ENCODE data around the gene LRFN3.
"Not testable (repeated sequence)": the region's sequence is repeated elsewhere in the genome, so short reads cannot be mapped to it uniquely, and the experiment has no call there.

Gene LRFN3

DNA sequence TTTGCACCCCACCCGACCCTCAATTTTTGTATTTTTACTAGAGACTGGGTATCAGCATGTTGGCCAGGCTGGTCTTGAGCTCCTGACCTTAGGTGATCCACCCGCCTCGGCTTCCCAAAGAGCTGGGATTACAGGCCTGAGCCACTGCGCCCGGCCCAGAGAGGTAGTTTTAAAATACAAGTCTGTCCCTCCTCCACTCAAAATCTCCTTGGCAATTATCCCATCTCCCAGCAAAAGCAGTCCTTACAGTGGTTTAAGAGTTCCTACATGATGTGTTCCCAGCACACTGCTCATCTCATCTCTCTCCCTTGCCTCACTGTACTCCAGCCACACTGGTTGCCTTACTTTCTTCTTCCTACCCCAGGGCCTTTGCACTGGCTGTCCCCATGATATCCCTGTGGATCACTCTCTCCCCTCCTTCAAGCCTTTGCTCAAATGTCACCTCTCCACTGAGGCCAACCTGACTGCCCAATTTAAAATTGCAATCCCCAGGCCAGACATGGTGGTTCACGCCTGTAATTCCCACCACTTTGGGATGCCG is 24.3 kb downstream of the LRFN3 start:
- H3K36me3 ChIP-seq (ENCODE audit: insufficient read depth, low read length): no peaks in the 10 kb centered on the region
- H3K9me3 ChIP-seq (replicated peaks; ENCODE audit: low read length): no peaks in the 10 kb centered on the region
- H3K4me3 ChIP-seq (ENCODE audit: low read length): no peak overlapping the region
- H3K27me3 ChIP-seq (ENCODE audit: control insufficient read depth, insufficient read depth, low read length): peaks cover 39% of the 10 kb centered on the region
- no peak overlapping the region for H3K4me2 ChIP-seq (ENCODE audit: low read length)
- H3K9ac ChIP-seq (ENCODE audit: low read depth, low read length): no peak overlapping the region
- no peaks in the 10 kb centered on the region for H3K4me1 ChIP-seq (ENCODE audit: control insufficient read depth, insufficient read depth, low read length)

GRCh38 chr19:35963514-35963913 is 27.3 kb downstream of the LRFN3 start:
- Histone ChIP-seq H3K4me3 (ENCODE audit: low read length) (no peak overlapping the region), H3K36me3 (ENCODE audit: insufficient read depth, low read length) (no peaks in the 10 kb centered on the region), H3K4me2 (ENCODE audit: low read length) (no peak overlapping the region), H3K27me3 (ENCODE audit: control insufficient read depth, insufficient read depth, low read length) (peaks cover 30% of the 10 kb centered on the region), H3K4me1 (ENCODE audit: control insufficient read depth, insufficient read depth, low read length) (no peaks in the 10 kb centered on the region), H3K9ac (ENCODE audit: low read depth, low read length) (no peak overlapping the region), H3K9me3 (replicated peaks; ENCODE audit: low read length) (no peaks in the 10 kb centered on the region)

- no peaks in the 10 kb centered on the region for H3K9me3 ChIP-seq (replicated peaks; ENCODE audit: low read length)
- H3K4me3 ChIP-seq (ENCODE audit: low read length): no peak overlapping the region
- peaks cover 8% of the 10 kb centered on the region for H3K27me3 ChIP-seq (ENCODE audit: control insufficient read depth, insufficient read depth, low read length)
- H3K4me1 ChIP-seq (ENCODE audit: control insufficient read depth, insufficient read depth, low read length): no peaks in the 10 kb centered on the region
- H3K9ac ChIP-seq (ENCODE audit: low read depth, low read length): no peak overlapping the region
- H3K4me2 ChIP-seq (ENCODE audit: low read length): no peak overlapping the region
- no peaks in the 10 kb centered on the region for H3K36me3 ChIP-seq (ENCODE audit: insufficient read depth, low read length)
Observed at GRCh38 chr19:35966771-35967170, 30.6 kb downstream of the LRFN3 start.

DNA sequence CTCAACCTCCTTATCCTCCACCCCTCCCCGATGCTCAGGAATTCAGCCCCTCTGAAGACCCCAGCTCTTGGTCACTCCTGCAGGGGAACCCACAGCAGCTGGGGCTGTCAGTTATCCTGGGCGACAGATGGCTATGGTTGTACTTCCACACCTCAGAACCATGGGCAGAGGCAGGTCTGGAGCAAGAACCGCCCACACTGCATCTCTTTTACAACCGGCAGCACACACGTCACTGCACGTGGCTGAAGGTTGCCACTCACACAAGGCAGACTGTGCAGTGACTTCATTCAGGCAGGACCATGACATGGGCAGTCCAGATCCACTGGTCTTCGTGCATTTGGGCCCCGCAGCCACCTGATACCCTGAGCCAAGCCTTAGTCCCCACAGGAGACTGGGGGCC is 37.3 kb downstream of the LRFN3 start:
- H3K9me3 ChIP-seq (replicated peaks; ENCODE audit: low read length): no peaks in the 10 kb centered on the region
- no peak overlapping the region for H3K9ac ChIP-seq (ENCODE audit: low read depth, low read length)
- peaks cover 14% of the 10 kb centered on the region for H3K27me3 ChIP-seq (ENCODE audit: control insufficient read depth, insufficient read depth, low read length)
- H3K4me1 ChIP-seq (ENCODE audit: control insufficient read depth, insufficient read depth, low read length): no peaks in the 10 kb centered on the region
- H3K4me3 ChIP-seq (ENCODE audit: low read length): no peak overlapping the region
- no peaks in the 10 kb centered on the region for H3K36me3 ChIP-seq (ENCODE audit: insufficient read depth, low read length)
- no peak overlapping the region for H3K4me2 ChIP-seq (ENCODE audit: low read length)

DNA sequence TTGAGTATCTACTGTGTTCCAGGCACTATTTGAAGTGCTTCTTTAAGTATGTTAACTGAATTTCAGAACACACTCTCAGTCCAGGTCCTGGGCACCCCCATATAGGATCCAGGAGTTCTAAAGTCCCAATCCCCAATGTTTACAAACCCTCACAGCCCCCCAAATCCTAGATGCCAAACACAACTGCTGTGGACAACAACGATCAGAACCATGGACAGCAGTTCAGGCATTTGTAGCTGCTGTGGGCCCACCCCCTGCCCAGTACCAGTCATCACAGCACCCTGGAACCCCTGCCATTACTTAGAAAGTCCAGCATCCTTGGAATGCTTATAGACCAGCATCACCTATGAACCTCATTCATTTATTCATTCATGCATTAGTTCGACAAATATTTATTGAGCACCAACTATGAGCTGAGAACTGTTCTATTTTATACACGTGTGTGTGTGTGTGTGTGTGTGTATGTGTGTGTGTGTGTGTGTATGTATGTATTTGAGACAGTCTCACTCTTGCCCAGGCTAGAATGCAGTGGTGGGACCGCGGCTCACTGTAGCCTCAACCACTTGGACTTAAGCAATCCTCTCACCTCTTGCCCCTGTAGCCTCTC is 39.5 kb downstream of the LRFN3 start:
- no peaks in the 10 kb centered on the region for H3K4me1 ChIP-seq (ENCODE audit: control insufficient read depth, insufficient read depth, low read length)
- H3K9me3 ChIP-seq (replicated peaks; ENCODE audit: low read length): no peaks in the 10 kb centered on the region
- no peak overlapping the region for H3K9ac ChIP-seq (ENCODE audit: low read depth, low read length)
- no peak overlapping the region for H3K4me3 ChIP-seq (ENCODE audit: low read length)
- no peak overlapping the region for H3K4me2 ChIP-seq (ENCODE audit: low read length)
- no peaks in the 10 kb centered on the region for H3K36me3 ChIP-seq (ENCODE audit: insufficient read depth, low read length)
- peaks cover 11% of the 10 kb centered on the region for H3K27me3 ChIP-seq (ENCODE audit: control insufficient read depth, insufficient read depth, low read length)

- Histone ChIP-seq H3K27me3 (ENCODE audit: control insufficient read depth, insufficient read depth, low read length) (peaks cover 18% of the 10 kb centered on the region), H3K4me3 (ENCODE audit: low read length) (no peak overlapping the region), H3K4me1 (ENCODE audit: control insufficient read depth, insufficient read depth, low read length) (no peaks in the 10 kb centered on the region), H3K9ac (ENCODE audit: low read depth, low read length) (no peak overlapping the region), H3K9me3 (replicated peaks; ENCODE audit: low read length) (no peaks in the 10 kb centered on the region), H3K36me3 (ENCODE audit: insufficient read depth, low read length) (no peaks in the 10 kb centered on the region), H3K4me2 (ENCODE audit: low read length) (no peak overlapping the region)
Observed at GRCh38 chr19:35977446-35978222, 41.5 kb downstream of the LRFN3 start.

DNA sequence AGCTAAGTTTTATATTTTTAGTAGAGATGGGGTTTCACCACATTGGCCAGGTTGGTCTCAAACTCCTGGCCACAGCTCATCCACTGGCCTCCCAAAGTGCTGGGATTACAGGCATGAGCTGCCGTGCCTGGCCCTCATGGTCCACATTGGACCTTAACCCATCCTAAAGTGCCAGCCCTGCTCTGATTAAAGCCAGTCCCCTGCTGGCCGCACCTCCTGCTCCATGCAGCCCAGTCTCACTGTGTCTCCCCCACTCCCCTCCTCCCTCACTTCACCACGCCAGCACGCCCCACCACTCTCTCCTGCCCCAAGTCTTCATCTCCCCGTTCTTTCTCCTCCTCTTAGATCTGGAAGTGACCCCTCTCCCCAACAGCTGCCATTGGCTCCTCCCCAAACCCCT is 42.1 kb downstream of the LRFN3 start:
- Histone ChIP-seq H3K27me3 (ENCODE audit: control insufficient read depth, insufficient read depth, low read length) (peaks cover 18% of the 10 kb centered on the region), H3K4me3 (ENCODE audit: low read length) (no peak overlapping the region), H3K4me2 (ENCODE audit: low read length) (no peak overlapping the region), H3K36me3 (ENCODE audit: insufficient read depth, low read length) (no peaks in the 10 kb centered on the region), H3K9ac (ENCODE audit: low read depth, low read length) (no peak overlapping the region), H3K4me1 (ENCODE audit: control insufficient read depth, insufficient read depth, low read length) (no peaks in the 10 kb centered on the region), H3K9me3 (replicated peaks; ENCODE audit: low read length) (no peaks in the 10 kb centered on the region)

DNA sequence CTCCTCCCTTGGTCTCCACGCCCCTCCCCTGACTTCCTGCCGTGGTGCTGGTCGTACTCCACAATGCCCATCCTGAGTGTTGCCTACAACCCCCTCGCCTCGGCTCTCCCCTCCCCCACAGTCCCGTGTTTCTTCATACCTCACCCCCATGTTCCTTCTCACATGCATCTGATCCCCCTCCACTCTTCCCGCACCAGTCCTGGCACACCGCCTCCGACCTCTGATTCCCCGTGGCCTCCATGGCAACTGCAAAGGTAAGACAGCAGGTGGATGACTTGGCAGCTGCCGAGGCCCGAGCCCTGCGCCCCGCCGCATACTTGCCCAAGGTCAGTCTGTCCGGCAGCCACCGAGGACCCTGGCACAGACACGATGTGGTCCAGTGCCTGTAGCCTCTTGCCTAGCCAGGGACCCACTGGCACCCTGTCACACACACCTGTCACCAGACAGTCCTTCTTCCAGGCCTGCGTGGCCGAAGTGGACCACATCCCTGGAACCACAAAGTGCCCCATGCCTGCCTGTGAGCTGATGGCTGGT is 42.7 kb downstream of the LRFN3 start:
- H3K4me3 ChIP-seq (ENCODE audit: low read length): no peak overlapping the region
- no peaks in the 10 kb centered on the region for H3K4me1 ChIP-seq (ENCODE audit: control insufficient read depth, insufficient read depth, low read length)
- no peak overlapping the region for H3K9ac ChIP-seq (ENCODE audit: low read depth, low read length)
- peaks cover 14% of the 10 kb centered on the region for H3K27me3 ChIP-seq (ENCODE audit: control insufficient read depth, insufficient read depth, low read length)
- H3K9me3 ChIP-seq (replicated peaks; ENCODE audit: low read length): no peaks in the 10 kb centered on the region
- H3K36me3 ChIP-seq (ENCODE audit: insufficient read depth, low read length): no peaks in the 10 kb centered on the region
- H3K4me2 ChIP-seq (ENCODE audit: low read length): no peak overlapping the region

DNA sequence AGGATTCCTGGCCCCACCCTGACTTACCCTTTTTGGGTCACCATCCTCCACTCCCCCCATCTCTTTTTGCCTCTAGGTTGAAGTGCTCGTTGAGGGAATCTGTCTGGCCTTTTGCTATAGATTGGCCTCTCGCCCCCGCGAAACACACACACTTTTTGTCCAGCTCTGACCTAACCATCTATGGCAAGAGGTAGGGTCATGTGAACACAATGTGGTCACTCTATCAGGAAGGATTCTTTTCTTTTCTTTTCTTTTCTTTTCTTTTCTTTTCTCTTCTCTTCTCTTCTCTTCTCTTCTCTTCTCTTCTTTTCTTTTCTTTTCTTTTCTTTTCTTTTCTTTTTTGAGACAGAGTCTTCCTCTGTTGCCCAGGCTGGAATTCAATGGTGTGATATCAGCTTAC is 44.8 kb downstream of the LRFN3 start:
- H3K27me3 ChIP-seq (ENCODE audit: control insufficient read depth, insufficient read depth, low read length): peaks cover 25% of the 10 kb centered on the region
- not testable (repeated sequence) for H3K4me3 ChIP-seq (ENCODE audit: low read length)

DNA sequence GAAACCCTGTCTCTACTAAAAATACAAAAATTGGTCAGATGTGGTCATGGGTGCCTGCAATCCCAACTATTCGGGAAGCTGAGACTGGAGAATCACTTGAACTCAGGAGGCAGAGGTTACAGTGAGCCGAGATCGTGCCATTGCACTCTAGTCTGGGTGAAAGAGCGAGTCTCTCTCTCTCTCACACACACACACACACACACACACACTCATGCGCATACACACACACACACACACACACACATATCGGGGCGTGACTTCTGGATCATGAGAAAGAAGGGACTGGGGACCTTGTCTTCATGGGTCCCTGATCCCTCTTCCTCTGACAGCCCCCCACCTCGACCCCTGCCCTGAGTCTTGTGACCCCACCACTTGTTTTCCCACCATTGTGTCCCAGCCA is 47.0 kb downstream of the LRFN3 start:
- Histone ChIP-seq H3K9me3 (replicated peaks; ENCODE audit: low read length) (no peaks in the 10 kb centered on the region), H3K4me1 (ENCODE audit: control insufficient read depth, insufficient read depth, low read length) (no peaks in the 10 kb centered on the region), H3K4me2 (ENCODE audit: low read length) (no peak overlapping the region), H3K36me3 (ENCODE audit: insufficient read depth, low read length) (no peaks in the 10 kb centered on the region), H3K9ac (ENCODE audit: low read depth, low read length) (no peak overlapping the region), H3K4me3 (ENCODE audit: low read length) (no peak overlapping the region), H3K27me3 (ENCODE audit: control insufficient read depth, insufficient read depth, low read length) (peaks cover 32% of the 10 kb centered on the region)

More for the DNA sequence above, 44.8 kb downstream of the LRFN3 start:
- H3K4me2 ChIP-seq (ENCODE audit: low read length); H3K9ac ChIP-seq (ENCODE audit: low read depth, low read length); H3K9me3 ChIP-seq (replicated peaks; ENCODE audit: low read length); H3K36me3 ChIP-seq (ENCODE audit: insufficient read depth, low read length); H3K4me1 ChIP-seq (ENCODE audit: control insufficient read depth, insufficient read depth, low read length): not testable (repeated sequence)

DNA sequence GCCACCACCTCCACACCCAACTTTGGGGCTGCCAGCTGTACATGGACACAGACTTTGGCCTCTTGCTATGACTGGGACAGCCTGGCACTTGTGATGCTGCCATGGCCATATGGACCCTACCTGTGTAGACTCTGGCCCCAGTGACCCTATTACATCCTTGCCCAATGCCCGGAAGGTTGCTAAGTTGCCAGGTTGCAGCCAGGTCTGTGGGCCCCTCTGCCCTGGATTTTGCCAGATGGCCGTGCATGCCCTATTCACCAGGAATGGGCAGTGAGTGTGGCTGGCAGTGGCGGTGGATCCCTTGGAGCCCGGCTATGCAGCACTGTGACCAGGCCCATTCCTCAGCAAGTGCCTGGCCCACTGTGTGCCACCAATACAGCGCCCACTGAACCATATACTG is 49.9 kb downstream of the LRFN3 start:
- H3K27me3 ChIP-seq (ENCODE audit: control insufficient read depth, insufficient read depth, low read length): peaks cover 32% of the 10 kb centered on the region

More for the DNA sequence above, 49.9 kb downstream of the LRFN3 start:
- Histone ChIP-seq H3K9me3 (replicated peaks; ENCODE audit: low read length) (no peaks in the 10 kb centered on the region), H3K9ac (ENCODE audit: low read depth, low read length) (no peak overlapping the region), H3K36me3 (ENCODE audit: insufficient read depth, low read length) (no peaks in the 10 kb centered on the region), H3K4me1 (ENCODE audit: control insufficient read depth, insufficient read depth, low read length) (no peaks in the 10 kb centered on the region), H3K4me3 (ENCODE audit: low read length) (no peak overlapping the region), H3K4me2 (ENCODE audit: low read length) (no peak overlapping the region)

Measured in skeletal muscle satellite cell (primary cell).